Middle frontal gyrus (tissue), 1 donor: ENCODE measurements around the gene RAET1E.

Experiments
- DNase-seq: peaks from one replicate; pipeline ENCODE4 v3.0.0-alpha.2; 2015; ENCODE audit warnings: low spot score; ENCODE audit errors: extremely low spot score

Gene RAET1E

DNA sequence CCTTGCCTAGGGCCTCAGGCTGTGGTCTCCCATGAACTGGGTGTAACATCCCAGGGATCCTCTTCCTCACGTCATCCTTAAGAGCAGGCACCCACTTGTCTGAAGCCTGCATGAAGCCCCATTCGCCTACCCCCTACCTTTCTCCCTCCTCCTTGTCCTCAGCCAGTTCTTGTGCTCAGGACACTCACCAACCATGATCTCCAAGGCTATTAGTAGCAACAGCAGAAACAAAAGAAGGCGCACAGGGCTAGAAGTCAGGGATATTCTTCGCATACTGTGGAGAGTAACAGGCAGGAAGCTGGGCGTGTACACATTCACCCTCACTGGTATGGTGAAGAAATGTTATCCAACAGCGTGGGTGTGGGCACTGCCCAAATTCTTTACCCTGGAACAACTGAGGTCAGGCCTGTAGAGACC lies 7.3 kb downstream of the RAET1E start:
- DNase-seq, result no peak

DNA sequence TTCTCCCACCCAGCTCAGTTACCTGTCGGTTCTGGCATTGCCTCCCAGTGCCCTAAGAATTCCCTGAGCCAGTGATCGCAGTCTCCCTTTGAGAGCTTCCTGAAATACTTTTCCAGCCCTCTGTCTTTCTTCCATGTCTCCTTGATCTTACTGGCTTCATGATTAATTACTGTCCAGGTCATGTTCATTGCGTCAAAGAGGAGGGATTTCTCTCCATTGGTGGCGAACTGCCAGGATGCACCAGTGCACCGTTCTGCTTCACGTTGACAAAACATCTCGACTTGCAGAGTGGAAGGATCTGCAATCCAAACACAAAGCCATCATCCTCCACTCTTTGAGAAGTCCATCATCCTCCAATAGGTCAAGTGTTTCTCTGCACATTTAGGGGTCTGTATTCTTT lies 8.6 kb downstream of the RAET1E start:
- DNase-seq, result no peak

DNA sequence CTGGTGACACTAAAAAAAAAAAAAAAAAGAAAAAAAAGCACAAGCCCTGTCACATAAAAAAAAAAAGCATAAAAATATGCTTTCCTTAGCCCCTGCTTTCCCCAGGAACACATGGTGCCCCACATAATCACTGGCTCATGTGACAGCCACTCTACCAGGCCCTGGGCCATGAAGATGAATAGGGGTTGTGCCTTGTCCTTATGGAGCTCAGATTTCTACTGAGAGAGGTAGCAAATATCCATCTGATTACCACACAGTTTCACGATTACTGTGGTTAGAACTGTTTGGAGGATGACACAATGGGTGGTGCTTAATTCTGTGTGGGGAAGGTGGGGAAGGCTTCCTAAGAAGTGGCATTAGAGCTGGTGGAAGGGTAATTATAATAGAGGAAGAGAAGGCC lies 9.3 kb downstream of the RAET1E start:
- no peak for DNase-seq

DNA sequence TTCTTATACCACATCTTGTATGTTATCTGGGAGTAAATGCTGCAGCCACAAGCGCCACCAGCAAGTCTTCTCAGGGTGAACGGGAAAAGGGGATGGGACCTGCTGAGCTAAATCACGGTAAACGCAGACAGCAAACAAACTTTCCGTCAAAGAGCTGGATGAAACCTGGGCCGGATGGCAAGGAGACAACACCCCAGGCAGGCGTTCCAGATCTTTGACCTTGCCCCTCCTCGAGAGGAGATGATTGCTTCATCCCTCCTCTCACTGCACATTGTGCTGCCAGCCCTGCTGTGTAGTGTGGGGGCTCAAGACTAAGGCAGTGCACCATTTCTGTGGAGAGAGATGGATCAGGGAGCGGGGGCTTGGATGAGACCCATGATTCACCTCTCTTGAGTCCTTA lies 9.8 kb downstream of the RAET1E start:
- DNase-seq, result no peak

DNA sequence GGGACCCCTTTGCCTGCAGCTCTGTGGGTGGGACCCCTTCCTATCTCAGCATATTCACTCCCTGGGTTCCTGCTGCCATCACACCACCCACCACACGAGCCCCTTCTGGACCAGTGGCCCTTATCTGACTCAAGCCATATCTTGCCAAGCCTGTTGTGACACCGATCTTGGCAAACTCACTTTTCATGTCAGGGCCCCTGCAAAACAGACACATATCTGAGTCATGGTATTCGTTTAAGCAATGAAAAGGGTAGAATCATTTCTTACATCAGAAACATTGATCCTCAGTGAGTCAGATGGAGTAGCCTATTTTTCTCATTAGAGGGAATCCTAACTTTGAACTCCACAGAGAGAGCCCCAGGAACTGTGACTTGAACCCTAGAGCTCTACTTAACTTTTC lies 10.6 kb downstream of the RAET1E start:
- DNase-seq, result no peak

DNA sequence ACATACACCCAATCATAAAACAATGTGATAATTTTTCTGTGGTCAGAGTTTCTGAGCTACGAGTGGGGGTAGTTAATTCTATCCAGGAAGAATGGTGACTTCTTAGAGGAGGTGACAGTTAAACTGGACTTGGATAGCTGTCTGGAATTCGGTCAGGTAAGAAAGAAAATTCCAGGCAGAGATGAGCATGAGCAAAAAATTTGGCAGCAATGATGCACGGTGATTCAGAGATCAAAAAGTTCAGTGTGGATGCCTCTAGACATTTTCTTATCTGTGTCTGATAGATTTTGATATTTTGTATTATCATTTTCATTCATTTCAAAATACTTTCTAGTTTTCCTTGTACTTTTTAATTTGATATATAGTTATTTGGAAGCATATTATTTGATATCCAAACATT lies 12.0 kb downstream of the RAET1E start:
- no peak for DNase-seq

DNA sequence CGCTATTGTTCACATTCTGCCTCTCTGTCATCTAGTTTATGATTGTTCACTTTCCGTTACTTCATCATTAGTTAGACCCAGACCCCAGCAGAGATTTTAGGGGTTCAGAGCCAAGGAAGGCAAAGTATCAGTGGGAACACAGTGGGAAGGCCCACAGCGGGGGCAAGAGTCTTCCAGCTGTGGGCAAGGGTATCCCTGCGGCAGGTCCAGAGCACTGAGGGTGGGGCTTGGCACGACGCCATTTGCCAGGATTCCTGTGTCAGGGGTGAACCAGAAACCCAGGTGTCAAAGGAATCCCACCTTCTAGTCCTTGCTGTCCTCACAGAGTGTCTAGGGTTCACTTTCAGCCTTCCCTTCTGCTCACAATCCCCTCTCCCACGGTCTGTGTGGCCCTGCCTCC lies 13.3 kb downstream of the RAET1E start:
- DNase-seq, result no peak

DNA sequence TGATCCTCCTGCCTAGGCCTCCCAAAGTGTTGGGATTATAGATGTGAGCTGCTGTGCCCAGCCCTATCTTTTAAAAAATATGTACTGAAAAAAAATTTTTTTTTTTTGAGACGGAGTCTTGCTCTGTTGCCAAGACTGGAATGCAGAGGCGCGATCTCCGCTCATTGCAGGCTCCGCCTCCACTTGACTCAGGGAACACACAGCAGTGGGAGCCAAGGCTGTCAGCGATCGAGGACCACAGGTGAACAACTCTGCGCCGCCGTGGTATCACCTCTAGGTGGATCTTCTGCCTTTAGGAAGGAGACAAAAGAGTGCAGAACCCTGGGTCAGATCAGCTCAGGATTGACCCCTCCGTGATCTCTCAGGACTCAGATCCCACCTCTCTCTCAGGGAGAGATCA lies 13.7 kb downstream of the RAET1E start:
- DNase-seq, result no peak

DNA sequence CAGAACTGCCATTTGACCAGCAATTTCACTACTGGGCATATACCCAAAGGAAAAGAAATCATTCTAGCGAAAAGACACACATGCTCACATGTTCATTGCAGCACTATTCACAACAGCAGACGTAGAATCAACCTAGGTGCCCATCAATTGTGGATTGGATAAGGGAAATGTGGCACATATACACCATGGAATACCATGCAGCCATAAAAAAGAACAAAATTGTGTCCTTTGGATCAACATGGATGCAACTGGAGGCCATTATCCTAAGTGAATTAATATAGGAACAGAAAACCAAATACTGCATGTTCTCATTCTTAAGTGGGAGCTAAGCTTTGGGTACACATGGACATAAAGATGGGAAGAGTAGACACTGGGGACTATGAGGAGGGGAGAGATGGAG lies 16.1 kb downstream of the RAET1E start:
- DNase-seq, result no peak

DNA sequence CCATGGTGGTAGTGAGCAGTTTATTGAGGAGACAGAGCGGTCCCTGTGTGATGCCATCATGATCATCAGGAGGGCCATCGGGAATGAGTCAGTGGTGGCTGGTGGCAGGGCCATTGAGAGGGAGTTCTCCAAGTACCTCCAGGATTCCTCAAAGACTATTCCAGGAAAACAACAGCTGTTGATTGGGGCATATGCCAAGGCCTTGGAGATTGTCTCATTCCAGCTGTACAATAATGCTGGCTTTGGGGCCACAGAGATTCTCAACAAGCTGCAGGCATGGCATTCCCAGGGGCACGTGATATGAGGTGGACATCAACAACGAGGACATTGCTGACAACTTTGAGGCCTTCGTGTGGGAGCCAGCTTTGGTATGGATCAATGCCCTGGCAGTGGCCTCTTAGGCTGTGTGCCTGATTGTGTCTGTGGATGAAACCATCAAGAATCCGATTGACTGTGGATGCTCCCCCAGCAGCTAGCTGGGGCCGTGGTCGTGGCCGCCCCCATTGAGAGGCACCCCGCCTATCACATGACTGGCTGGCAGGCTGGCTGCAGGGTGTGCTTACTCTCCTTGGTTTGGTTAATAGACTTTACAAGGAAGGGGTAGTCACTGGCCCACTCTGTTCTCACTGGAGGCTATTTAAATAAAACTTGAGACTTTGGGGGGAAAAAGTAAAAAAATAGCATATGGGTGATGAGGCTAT lies 16.7 kb downstream of the RAET1E start:
- no peak for DNase-seq

DNA sequence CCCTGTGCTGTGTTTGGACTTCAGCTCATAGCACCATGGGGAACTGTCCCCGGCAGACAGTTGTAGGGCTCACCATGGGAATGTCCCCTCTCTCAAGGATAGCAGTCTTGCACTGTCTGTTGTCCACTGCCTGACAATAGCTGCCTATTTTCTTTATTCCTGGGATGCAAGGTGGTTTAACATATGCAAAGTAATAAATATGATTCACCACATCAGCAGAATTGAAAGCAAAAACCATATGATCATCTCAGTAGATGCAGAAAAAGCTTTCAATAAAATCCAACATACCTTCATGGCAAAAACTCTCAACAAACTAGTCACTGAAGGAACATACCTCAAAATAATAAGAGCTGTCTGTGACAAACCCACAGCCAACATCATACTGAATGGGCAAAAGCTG lies 20.3 kb downstream of the RAET1E start:
- DNase-seq, result no peak

DNA sequence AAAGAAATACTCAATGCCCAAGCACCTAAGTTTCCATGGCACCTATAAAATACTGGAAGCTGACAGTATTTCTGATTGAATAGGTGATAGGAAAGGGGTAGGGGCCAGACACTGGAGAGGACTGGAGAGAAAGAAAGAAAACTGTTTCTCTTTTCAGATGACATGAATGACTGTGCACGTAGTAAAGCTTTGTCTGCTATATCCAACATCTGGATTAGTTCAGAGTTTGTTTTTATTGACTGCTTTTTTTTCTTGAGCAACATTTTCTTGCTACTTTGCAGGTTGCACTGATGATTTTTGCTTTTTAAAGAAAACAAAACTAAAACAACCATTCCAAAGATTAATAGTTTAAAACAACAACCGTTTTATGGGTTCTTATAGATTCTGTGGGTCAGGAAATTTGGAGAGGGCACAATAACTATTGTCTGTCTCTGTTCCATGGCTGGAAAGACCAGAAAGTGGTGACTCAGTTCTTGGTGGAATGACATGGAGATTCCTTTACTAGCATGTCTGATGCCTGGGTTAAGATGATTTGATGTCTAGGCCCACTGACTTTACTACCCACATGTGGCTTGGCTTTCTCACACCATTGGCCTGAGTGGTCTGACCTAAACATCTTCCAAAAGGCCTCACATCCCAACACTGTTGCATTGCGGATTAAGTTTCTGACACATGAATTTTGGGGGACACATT lies 21.5 kb downstream of the RAET1E start:
- DNase-seq, result no peak

DNA sequence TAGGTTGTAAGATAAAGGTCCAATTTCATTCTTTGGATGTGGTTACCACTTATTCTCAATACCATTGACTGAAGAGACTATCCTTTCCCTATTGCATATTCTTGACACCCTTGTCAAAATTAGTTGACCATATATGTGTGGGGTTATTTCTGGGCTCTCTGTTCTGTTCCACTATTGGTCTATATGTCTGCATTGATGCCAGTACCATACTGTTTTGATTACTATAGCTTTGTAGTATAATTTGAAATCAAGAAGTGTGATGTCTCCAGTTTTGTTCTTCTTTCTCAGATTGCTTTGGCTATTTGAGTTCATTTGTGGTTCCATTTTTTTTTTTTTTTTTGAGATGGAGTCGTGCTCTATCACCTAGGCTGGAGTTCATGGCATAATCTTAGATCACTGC lies 25.7 kb downstream of the RAET1E start:
- DNase-seq, result no peak

DNA sequence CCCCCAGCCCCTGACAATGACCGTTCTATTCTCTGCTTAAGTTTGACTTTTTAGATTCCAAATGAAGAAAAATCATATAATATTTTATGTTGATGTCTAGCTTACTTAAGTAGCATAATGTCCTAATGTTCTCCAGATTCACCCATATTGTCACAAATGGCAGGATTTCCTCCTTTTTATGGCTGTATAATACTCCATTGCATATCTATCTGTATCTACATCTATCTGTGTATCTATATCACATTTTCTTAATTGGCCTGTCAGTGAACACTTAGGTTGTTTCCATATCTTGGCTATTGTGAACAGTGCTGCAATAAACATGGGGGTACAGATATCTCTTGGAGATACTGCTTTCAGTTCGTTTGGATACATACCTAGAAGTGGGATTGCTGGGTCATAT lies 26.7 kb downstream of the RAET1E start:
- DNase-seq, result no peak

DNA sequence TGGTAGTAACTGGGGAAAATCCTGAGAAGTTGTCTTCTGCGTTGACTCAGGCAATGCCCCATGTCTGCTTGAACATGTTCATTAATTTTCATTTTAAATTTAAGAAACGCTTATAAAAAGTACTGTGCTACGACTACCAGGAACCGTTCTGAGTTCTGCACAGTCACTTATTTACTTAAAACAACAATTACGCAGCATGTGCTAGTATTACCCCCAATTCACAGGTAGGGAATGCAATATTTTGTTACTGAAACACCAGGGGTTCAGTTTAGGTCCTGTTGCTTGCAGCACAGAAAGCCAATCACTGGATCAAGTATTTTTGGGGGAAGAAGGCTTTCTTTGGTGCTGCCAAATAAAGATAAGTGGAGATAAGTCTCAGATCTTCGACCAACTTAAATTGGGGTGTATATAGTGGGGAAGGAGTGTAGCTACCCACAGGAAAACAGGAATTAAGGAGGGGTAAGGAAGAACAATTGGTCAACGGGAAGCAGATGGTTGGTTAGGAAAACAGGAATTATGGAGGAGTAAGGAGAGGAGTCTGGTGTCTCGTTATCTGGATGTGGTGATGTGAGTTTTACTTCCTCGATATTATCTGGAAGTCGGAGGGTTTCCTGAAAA lies 28.5 kb downstream of the RAET1E start:
- no peak for DNase-seq

DNA sequence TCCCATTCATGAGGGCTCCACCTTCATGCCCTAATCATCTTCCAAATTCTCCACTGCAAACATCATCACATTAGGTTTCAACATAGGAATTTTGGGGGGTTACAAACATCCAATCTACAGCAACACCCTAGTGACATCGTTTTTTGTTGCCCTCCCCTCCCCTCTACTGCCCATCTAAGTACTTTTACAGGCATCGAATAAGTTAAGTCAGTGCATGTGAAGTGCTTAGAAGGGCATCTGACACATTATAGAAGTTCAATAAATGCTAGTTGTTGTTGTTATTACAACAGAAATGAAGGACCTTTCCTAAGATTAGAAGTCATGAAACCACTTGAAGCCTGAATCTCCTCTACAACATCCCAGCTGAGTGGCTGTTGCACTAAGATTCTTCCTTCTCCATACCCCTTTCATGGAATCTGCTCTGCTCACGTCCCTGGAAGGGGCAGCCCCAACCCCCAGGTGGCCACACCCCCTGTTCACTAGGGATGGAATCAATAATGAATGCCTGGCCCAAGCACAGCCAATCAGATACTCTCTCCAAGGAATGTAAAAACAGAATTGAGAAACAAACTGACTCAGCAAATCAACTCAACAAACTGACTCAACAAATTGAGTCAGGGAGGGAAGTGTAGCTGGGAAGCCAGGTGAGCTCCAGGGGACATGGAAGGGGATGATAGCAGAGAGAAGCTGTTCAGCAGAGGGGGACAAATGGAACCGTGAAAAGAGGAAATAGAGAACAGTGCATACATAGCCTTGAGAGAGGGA lies 29.9 kb downstream of the RAET1E start:
- DNase-seq, result no peak

DNA sequence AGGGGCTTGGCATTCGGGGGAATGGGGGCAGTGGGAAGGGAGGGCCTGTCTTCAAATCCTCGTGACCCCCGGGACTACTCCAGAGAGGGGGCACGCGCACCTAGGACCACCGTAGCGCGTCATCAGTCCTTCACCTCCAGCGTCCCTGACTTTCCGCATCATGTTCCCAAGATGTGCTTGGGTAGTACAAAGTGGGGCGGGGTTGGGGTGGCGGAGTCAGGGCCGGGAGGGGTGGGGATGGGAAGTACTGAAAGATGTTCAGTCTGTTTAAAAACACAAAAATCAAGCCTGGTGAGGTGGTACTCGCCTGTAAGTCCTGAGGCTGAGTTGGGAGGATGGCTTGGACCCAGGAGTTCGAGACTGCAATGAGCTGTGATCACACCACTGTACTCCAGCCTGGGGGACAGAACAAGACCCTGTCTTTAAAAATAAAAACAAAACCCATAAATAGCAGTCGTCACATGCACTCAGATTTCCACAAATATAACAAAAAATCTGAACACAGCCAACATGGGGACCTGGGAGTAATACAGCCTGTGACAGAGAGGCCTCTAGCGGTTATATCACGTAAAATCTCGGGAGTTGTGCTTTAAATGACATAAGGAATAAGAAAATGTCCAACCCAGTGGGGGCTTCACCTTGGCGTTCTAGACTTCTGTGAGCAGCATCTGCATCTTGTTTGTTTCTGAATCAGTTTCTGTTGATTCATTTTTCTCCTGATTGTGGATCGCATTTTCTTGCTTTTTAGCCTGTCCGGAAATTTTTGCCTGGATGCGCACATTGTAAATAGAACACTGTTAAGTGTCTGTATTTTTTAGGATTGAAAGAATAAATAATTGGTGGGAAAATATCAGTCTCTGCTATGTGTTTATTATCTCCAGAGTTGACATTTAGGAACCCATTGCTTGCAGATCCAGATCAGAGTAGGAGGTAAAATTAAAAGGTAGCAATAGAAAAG lies 33.1 kb downstream of the RAET1E start:
- peak; percentile 36 for DNase-seq

DNA sequence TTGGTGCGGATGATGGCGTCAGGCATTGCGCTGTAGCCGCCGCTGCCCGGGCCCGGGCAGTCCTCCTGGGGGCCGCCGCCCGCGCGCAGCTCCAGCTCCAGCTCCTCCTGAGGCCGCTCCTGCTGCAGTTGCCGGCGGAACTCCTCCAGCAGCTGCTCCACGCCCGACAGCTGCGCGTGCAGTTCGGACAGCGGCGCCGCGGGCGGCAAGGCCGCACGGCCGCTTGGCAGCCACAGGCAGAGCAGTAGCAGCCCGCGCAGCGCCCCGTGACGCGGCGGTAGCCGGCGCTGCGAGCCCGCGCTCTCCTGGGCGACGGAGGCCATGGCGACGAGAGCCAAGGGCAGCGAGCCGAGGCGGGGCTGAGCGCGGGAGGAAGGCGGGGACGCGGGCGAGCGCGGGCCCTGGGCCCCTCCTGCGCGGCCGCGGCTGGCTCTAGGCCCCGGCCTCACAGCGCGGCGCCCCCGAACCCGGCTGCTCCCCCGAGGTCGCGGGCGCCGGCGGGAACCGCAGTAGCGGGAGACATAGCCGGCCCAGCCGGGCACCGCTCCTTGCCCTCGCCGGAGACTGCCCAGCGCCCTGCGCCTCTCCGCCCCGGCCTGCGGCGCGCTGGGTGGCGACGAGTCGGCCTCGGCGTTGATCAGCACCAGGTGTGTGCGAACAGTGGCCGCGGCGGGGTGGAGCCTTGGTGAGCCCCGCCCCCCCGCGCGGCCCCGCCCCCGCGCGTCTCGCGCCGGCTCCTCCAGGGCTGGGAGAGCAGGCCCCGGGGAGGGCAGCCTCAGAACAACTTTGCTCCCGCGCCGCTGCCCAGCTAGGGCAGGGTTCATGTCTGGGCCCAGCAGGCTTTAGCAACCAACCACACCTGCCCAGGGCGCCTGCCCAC lies 34.0 kb downstream of the RAET1E start, which contains the start of gene LRP11:
LRP11 (minus strand) TSS at position 662 of the 880 bp plus-strand sequence; CDS start at position 323, 339 bp downstream.
- DNase-seq, result peak; percentile 52

DNA sequence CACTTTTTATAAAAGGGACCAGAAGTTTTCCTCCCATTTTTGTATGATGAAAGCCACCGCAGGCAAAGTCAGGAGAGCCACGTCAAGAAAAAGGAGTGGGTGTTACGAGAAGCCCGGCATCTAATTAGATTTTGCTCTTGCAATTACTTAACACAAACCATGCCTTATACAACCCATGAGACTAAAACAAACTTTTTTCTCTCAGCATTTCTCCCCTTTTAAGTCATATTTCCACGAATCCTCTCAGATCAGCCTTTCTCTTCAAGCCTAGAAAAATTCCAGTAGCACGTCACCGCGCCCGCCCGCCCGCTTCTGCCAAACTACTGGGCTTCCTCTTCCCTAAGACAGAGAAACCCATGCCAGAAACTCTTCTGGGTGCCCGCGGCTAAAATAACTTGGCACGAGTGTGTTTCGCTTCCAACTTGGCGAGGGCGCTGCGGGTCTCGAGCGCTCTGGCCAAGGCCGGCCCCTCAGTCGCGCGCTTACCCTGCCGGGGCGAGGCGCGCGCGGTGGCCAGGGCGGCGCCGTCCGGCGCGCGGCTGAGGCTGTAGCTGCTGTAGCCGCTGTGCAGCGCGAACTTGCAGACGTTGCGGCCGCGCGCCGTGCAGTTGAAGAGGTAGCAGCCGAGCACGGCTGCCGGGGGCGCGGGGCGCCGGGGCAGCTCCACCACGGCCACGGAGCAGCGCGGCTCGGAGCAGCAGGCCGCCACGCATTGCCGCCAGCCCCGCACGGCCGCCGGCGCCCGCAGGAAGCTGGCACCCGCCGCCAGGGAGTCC lies 34.8 kb downstream of the RAET1E start:
- DNase-seq, result peak; percentile 40
